Smooth muscle cell (in vitro differentiated cells): ENCODE measurements around the gene EML1. TPM values are rescaled to one million over a fixed set of nuclear protein-coding genes. Genes with fewer than 3 reads are reported as not detected.

Source experiments
- DNase-seq: peaks from one replicate; lab custom pipeline; 2025; ENCODE audit not compliant: unreplicated experiment; lab: John Stamatoyannopoulos, UW
- H2AFZ ChIP-seq: fragments of 200-600 bp; sonication (generic); 2 replicates; pipeline ENCODE4 v1.6.0; 2016; ENCODE audit warnings: antibody characterized with exemption, low read depth, mild to moderate bottlenecking
- H3F3A ChIP-seq: fragments of 200-600 bp; sonication (generic); 2 replicates; pipeline ENCODE4 v1.6.0; 2017; ENCODE audit warnings: antibody characterized with exemption, low read depth
- H3K27ac ChIP-seq: fragments of 200-600 bp; sonication (generic); 2 replicates; pipeline ENCODE4 v1.5.1; 2016; ENCODE audit warnings: low read depth, mild to moderate bottlenecking
- H3K27me3 ChIP-seq: fragments of 200-600 bp; sonication (generic); 2 replicates; pipeline ENCODE4 v1.6.1; 2016; ENCODE audit warnings: low read depth, mild to moderate bottlenecking
- H3K36me3 ChIP-seq: fragments of 200-600 bp; sonication (generic); 2 replicates; pipeline ENCODE4 v1.5.1; 2016; ENCODE audit warnings: low read depth
- H3K4me1 ChIP-seq: fragments of 200-600 bp; sonication (generic); 2 replicates; pipeline ENCODE4 v1.5.1; 2016; ENCODE audit warnings: low read depth
- H3K4me2 ChIP-seq: fragments of 200-600 bp; sonication (generic); 2 replicates; pipeline ENCODE4 v1.6.0; 2016; ENCODE audit warnings: mild to moderate bottlenecking
- H3K4me3 ChIP-seq: fragments of 200-600 bp; sonication (generic); 2 replicates; pipeline ENCODE4 v1.5.1; 2016; ENCODE audit warnings: mild to moderate bottlenecking
- H3K79me2 ChIP-seq: fragments of 200-600 bp; sonication (generic); 2 replicates; pipeline ENCODE4 v1.6.0; 2016; ENCODE audit warnings: low read depth, mild to moderate bottlenecking
- H3K9ac ChIP-seq: fragments of 200-600 bp; sonication (generic); 2 replicates; pipeline ENCODE4 v1.6.0; 2016; ENCODE audit warnings: low read depth
- H3K9me3 ChIP-seq: fragments of 200-600 bp; sonication (generic); replicated peaks from 2 replicates; pipeline ENCODE4 v1.5.1; 2016; ENCODE audit warnings: low read depth
- H4K20me1 ChIP-seq: fragments of 200-600 bp; sonication (generic); 2 replicates; pipeline ENCODE4 v1.6.0; 2016; ENCODE audit warnings: low read depth
- CTCF ChIP-seq: fragments of 200-600 bp; sonication (generic); IDR thresholded peaks from 2 replicates; pipeline ENCODE4 v1.5.1; 2017; ENCODE audit warnings: borderline replicate concordance, mild to moderate bottlenecking, antibody characterized with exemption; ENCODE audit not compliant: insufficient read depth, poor library complexity, severe bottlenecking
- WGBS: methylation state at CpG from one replicate; pipeline ENCODE4 v1.1.7; 2016; ENCODE audit warnings: low lambda C conversion rate; 5-methylcytosine and 5-hydroxymethylcytosine counted together
- polyA plus RNA-seq: library from polyadenylated mRNA; unstranded; fragments of >200 nt; fragmentation: Nextera tagmentation; extraction: Ambion mirVana; gene quantifications from 2 replicates; pipeline ENCODE4 v1.2.1, GENCODE V29; 2016
- total RNA-seq: library from RNA; depleted of rRNA; stranded (reverse); fragments of >200 nt; gene quantifications from 2 replicates; pipeline ENCODE4 v1.2.3, GENCODE V29; 2014

Gene EML1
- total and polyA plus RNA-seq, 2 experiments from 2014 or later: 13.0 to 31.2 TPM

DNA sequence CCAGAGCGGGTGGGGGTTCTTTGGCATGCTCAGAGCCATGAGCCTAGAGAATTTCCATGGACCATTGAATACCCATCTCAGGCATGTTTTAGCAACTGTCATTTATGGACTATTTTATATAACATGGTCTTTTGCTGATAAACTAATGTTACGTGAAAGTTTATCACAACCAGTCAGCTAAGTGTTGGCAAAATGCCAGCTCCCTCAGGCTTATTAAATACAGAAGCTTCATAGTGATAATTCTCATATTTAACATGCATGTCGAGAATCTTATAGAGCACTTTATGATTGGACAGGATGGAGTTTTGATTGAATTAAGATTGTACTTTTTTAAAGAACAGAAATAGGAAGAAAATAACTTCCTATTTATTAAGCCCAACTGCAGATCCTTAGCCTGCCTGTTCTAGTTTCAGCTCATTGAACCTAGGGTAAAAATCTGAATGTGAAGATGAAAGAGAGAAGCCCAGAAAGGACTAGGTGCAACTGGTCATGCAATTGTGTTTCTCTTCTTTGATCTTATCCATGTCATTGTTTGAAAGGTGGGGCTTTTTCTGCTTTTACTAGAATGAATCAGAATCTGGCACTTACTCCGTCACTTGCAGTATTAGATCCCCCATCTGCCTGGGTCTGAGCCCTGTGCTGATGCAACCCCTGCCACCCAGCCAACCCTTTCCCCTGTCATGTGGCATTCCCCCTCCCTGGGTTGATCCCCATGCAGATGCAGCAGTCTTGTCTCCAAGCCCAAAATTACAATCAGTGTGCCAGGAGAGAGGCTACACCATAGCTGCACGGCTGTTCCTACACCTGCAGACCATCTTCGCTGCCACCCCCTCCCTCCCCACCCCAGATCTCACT, 137.4 kb downstream of the EML1 start:
- Histone ChIP-seq H3K27me3 (no peaks in the 10 kb centered on the region), H4K20me1 (no peaks in the 10 kb centered on the region), H3K36me3 (no peaks in the 10 kb centered on the region), H3K9ac (no peak overlapping the region), H3F3A (no peaks in the 10 kb centered on the region), H3K4me3 (no peak overlapping the region), H3K9me3 (no peaks in the 10 kb centered on the region), H3K79me2 (no peaks in the 10 kb centered on the region), H3K27ac (no peak overlapping the region), H3K4me2 (no peak overlapping the region), H3K4me1 (no peaks in the 10 kb centered on the region), H2AFZ (no peak overlapping the region)
- no peak for DNase-seq
- no peak for TF ChIP-seq CTCF
- 89% methylated on average over 6 of the region's 6 CpGs for WGBS

- Histone ChIP-seq H3K4me1 (no peaks in the 10 kb centered on the region), H3K79me2 (no peaks in the 10 kb centered on the region), H3K27me3 (no peaks in the 10 kb centered on the region), H3K4me3 (no peak overlapping the region), H3F3A (no peaks in the 10 kb centered on the region), H3K9me3 (no peaks in the 10 kb centered on the region), H3K36me3 (no peaks in the 10 kb centered on the region), H3K9ac (no peak overlapping the region), H3K4me2 (no peak overlapping the region), H3K27ac (no peak overlapping the region), H2AFZ (no peak overlapping the region), H4K20me1 (no peaks in the 10 kb centered on the region)
- 89% methylated on average over 4 of the region's 4 CpGs for WGBS
- no peak for DNase-seq
- no peak for TF ChIP-seq CTCF
These were observed 138.1 kb downstream of the EML1 start for GRCh38 chr14:99931308-99931707.

- Histone ChIP-seq H3K9ac (no peak overlapping the region), H3K9me3 (no peaks in the 10 kb centered on the region), H3K79me2 (no peaks in the 10 kb centered on the region), H4K20me1 (no peaks in the 10 kb centered on the region), H3F3A (no peaks in the 10 kb centered on the region), H3K4me2 (no peak overlapping the region), H3K36me3 (no peaks in the 10 kb centered on the region), H2AFZ (no peak overlapping the region), H3K27me3 (no peaks in the 10 kb centered on the region), H3K4me1 (no peaks in the 10 kb centered on the region), H3K27ac (no peak overlapping the region), H3K4me3 (no peak overlapping the region)
- DNase-seq: no peak
- TF ChIP-seq CTCF: no peak
- WGBS: 82% methylated on average over 16 of the region's 16 CpGs
These were observed 142.8 kb downstream of the EML1 start for GRCh38 chr14:99936056-99936455.
